GM19452 (cell line): Measurements from ENCODE around the gene IPO8.

ENCODE experiments used
- ATAC-seq: cut with Tn5 transposase; IDR thresholded peaks from one replicate; pipeline ENCODE4 v1.9.1; 2021; ENCODE audit not compliant: unreplicated experiment

Gene IPO8

DNA sequence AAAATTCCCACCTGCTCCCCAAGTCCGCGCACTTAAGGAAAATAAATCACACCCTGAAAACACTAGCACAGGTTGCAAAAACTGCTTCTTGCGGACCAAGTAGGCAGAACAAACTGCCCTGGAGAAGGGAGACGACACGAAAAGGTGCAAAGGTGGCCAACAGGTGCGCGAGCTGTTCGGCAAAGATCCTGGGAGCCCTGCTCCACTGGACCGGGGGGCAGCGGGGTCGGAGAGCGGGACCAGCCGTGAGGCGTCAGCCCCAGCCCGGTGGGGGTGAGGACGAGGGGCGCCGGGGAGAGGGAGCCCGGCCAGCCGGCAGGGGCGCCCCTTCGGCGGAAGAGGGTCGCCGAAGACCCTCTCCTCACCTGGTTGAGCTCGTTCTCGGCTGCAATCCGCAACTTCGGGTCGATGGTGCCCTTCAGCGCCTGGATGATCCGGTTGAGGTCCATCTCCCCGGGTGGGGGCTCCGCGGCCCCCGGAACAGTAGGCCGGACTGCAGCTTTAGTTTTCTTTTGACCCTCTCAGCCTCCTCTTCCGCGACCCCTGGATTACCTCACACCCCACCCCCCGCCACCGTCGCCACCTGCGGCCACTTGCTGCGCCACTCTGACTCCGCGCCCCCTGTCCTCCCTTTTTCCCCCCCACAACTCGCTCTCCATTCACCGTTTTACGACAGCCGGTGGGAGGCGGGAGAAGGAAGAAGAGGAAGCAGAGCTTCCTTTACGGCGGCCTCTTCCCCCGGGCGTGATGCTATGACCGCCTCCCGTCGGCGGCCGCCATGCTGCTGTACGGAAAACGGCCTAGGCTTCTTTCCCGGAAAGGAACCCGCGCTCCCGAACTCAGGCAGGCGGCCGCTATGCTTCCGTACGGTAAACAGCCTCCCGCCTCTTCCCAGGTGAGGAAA is at the start of gene IPO8:
Gene IPO8 (minus strand): TSS at position 671 of the 904 bp plus-strand sequence. CDS start 222 bp downstream, at position 449.
- peak; percentile 89 for ATAC-seq

DNA sequence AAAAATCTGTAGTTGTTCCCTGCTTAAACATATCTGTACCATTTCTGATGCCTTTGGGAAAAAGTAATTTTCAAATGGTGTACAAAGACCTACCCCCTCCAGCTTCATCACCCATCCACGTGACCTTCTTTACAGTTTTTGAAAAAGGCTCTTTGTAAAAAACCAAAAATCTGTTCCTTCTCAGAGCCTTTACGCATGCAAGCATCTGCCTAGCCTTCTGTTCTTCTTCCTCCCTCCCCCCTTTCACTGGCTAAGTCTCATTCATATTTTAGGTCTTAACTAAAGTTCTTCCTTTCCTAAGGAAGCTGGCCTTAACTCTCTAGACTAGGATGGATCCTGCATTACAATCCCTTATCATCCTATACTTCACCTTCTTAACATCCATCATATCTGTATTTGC is 48.7 kb upstream of the IPO8 start:
- no peak for ATAC-seq

DNA sequence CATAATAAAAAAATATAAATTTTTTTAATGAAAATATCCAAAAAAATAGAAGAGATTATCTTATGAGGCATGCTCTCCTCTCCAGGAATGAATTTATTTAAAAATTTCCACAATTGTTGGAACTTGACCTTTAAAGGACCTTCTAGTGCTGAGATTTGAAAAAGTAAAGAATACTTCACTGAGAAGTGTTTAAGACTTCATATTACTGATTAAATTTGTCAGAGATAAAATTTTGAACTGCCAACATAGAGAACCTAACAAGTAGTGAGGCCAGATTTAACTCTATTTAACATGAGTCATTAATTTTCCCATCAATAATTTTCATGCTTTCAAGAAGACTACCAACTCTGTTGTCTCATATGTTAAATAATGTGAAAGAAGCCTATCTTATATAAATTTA is 44.6 kb upstream of the IPO8 start:
- ATAC-seq: no peak

DNA sequence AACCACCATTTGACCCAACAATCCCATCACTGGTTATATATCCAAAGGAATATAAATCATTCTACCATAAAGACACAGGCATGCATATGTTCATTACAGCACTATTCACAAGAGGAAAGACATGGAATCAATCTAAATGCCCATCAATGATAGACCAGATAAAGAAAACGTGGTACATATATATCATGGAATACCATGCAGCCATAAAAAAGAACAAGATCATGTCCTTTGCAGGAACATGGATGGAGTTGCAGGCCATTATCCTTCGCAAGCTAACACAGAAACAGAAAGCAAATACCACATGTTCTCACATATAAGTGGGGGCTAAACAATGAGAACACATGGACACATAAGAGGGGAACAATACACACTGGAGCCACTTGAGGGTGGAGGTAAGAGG is 43.4 kb upstream of the IPO8 start:
- no peak for ATAC-seq

DNA sequence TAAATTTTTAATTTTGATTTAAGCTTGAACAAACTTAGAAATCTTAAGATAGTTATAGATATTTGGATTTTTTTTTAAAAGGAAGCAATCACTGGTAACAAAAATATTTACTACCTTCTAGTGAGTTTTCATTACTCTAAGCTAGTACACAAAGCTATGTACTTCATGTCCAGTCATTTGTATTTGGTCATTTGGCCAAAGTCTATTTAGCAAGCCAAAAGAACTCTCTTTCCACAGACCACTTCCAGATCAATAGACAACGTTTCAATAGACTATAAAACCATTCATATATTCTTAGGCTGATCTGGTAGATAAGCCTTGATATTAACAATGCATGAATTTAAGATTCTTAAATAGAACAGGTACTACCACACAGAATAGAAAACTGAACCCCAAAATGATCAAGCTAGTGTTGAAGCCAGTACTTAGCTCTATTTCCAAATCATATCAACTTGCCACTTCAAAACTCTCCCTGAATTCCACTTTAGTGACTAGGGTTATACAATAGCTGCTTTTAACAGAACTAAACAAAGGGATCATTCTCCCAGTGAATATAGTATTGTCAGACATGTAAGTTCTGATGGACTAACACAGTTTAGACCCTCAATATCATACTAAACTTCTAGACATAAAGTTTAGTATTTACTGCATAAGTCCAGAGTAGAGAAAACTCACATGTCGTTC is 37.4 kb upstream of the IPO8 start:
- no peak for ATAC-seq

DNA sequence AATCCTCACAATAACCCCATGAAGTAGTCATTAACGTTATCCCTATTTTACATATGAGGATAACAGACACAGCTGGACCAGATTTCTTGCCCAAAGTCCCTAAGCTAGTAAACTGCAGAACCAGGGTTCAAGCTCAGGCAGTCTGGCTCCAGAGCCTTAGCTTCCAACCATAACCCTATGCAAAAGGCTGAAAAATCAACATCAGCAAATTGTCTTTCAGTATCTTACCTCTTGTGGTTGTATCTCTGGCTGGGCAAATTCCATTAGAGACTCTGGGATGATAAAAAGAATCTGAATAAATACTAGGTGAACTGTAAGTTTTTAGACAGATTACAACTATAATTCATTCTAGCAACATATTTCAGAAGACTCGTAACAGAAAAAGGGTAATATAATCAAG is 34.3 kb upstream of the IPO8 start:
- no peak for ATAC-seq

DNA sequence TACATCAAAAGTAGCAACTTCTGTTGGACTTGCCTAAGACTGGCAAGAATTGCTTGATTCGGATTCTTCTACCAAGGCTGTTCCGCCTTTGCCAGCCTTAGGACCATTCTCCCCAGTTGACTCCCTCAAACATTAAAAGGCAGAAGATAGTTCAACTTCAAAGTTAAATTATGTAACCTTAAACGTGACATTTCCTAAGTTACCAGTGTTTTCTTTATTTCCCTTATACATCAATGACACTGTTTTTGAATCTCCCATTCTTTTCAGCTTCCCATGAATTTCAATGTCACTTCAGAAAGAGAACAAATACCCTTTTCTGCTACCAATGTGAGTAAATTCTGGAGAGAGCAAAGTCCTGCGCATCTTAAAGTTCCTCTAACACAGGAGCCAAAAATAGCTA is 33.9 kb upstream of the IPO8 start:
- no peak for ATAC-seq

DNA sequence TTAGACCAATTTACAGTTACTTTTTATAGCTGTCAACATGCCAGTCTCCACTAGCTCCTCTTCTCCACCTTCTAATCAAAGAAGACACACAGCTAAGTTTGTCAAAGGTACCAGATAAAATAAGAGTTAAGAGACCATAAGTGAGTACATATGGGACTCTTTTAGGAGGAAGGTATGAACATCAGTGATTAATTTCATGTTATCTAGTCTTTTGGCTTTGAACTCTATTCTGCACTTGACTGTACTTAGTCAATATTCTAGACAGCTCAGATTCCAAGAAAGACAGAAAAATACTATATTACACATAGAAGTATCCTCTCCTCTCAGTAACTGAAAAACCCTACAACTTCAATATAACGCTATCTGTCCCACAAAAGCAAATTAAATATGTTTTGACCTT is 31.0 kb upstream of the IPO8 start:
- ATAC-seq: no peak

DNA sequence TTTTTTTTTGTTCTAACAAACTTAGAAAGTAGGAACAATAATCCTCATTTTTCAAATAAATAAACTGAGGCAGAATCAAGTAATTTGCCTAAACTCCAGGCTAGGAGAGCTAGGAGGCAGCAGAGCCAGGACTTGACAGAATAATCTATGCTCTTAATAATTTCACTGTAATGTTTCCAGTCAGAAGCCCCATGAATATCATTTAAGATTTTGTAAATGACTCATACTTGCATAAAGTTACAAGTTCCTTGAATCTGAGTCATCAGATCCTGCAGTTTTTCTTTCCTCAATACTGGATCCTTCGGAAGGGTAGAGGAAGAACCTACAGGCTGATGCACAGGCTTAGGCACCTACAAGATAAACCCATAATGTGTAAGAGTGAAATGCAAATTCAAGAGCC is 30.1 kb upstream of the IPO8 start:
- ATAC-seq: no peak

DNA sequence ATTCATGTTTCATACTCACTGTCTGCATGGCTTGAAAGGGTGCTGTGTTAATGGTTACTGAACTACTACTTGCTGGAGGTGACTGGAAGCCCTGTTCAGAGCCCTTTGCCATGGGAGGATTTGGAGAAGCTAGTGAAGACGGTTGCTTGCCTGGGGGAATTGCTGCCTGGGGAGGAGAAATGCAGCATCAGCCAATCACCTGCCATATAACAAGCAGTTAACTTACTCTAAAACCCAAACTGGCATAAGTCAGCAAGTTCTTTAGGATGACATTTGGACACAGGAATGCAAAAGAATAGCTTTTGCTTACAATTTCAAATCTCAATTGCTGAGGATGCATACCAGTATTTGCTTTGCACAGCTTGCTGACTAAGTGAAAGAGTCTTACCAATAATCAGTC is 23.4 kb upstream of the IPO8 start:
- no peak for ATAC-seq

DNA sequence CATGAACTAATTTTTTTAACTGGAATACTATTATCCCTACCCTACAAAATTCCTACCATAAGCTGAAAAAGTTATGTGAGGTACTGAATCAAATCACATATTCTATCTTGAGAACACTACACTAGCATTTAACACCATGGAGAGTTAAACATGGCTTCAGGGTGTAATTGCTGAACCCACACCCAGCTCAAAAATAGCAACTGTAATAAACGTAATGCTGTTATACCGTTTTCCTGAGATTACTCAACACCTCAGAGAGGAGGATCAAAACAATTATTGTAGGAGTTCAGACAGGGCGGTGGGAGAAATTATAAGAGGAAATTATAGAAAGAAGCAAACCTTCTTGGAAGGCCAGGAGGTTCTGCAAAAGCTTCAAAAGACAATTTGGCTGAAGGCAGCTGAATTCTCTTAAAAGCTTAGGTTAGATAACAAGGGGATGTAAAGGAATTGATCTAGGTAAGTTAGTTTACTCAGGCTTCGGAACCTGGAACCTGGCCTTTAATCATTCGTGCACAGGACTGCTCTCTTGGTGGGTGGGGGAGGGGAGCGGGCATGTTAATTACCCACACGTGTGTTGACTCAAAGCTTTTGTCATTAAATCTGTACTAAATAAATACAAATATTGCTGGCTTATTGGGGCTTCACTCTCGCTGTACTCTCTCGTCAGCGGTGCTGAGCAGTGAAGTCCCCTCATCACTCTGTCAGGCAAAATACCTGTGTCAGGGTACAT is 12.1 kb upstream of the IPO8 start:
- no peak for ATAC-seq

DNA sequence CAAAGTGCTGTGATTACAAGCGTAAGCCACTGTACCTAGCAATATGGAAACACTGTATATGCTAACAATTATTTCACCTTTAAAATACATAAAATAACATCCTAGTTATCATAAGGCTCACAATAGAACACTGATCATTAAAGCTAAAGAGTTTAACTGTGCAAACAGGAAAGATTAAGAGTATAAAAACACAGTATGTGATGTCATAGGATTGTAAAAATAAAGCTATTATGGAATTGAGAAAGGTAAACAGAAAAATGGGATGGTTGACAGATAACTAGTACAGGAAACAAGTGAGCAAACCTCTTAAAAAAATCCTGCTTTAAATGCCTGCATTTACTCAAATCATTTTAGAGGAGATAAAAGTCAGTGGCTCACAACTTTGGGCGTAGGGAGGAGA is 10.8 kb upstream of the IPO8 start:
- no peak for ATAC-seq

DNA sequence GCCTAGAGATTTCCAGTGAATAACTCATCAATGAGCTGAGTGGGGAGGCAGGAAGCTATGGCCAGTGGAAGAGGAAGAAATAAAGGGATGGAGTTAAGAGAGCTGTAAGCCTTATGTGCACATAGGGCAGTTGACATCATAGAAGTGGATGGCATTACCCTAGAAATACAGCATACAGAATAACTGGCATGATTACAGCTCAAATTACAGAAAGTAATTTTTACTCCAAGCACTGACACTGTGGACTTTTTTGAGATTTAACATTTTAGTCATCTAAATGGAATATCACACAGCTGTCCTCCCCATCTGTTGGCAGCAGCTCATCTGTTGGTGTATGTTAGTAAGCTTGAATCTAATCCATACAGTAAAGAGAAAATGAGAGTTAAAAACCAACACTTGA is 5.4 kb upstream of the IPO8 start:
- no peak for ATAC-seq

DNA sequence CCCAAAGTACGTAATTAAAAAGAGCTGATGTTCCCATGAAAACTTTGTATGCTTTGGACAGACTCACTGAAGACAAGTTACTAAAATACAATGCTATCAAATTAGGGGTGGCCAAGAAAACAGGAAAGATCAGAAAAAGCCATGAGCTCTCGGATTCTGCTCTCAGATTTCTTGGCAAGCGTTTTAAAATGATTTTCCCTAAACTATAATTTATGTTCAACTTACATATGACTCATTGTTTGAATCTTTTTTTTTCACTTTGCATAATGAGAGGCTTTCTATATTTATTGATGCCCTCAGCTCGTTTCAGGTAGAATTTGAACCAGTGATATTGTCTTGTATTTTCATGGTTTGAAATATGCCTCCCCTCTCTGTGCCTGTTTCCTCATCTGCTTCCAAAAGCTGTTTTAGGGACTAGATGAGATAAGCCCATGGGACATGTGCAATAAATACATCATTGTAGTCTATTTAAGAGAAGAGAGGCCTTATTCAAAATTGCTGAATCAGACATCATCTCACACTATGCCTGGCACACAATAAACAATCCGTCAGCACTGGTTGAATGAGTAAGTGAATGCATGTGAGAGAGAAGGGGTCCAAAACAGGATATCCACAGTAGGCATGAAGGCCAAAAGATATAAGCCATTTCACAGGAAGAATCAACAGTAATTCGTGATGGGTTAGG is 4.7 kb upstream of the IPO8 start:
- no peak for ATAC-seq

DNA sequence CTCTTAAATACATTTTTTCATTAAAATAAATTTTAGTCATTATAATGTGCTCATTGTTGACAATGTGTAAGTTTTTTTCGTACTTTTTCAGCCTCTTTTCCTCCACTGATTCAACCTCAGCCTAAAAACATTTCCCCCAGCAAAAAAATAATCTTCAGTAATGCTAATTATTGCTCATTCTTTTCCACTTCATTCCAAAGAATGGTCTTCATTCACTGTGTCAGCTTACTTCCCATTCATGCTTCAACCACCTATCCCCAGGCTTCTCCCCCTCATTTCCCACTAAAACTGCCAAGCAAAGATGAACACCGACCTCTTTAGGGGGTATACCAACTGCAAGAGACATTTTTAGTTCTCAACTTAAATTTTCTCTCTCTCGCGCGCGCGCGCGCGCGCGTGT is 2.7 kb upstream of the IPO8 start:
- ATAC-seq: no peak

DNA sequence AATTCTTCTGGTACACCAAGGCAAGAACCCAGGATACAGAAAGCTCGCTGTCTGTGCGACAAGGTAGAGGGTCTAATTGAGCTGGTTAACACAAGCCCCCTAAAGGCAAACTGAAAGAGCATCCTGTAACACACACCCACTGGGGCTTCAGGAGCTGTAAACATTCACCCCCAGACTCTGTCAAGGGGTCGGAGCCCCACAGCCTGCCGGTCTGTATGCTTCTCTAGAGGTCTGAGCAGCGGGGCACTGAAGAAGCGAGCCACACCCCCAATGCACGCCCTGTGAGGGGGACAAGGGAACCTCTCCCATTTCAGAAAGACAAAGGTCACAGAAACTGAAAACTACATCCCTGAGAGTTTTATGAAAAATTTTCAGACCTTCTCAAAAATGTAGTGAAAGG is 1.3 kb upstream of the IPO8 start:
- no peak for ATAC-seq

DNA sequence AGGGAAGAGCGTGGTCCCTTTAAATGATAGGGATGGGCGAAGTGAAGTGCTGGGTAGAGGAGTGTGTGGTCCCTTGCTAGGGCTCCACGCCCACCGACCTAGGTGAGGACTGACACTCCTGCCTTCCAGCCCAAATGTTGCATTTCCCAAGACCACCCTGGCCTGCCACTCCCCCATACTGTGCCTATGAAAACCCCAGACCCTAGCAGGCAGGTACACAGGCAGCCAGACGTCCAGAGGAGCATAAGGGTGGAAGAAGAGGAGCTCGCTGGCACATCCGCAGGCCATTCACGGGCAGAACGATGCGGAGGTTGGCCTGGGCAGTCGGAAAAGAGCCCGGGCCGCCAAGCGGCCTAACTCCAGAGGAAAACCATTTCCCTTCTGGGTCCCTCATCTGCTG is 817 bp upstream of the IPO8 start:
- no peak for ATAC-seq

DNA sequence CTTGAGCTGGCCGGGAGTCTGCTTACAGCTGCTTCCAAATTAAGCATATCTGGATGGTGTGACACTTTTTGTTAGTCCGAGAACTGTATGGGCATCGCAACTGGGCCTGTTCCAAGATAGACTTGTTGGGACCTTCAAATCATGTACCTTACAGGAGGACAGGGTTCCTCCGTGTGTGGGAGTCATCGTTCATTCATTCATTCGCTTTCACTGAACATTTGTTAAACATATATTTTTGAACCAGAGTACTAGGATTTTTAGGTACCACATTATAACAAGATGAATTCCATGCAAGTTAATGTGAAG is 387 bp upstream of the IPO8 start:
- peak; percentile 39 for ATAC-seq

DNA sequence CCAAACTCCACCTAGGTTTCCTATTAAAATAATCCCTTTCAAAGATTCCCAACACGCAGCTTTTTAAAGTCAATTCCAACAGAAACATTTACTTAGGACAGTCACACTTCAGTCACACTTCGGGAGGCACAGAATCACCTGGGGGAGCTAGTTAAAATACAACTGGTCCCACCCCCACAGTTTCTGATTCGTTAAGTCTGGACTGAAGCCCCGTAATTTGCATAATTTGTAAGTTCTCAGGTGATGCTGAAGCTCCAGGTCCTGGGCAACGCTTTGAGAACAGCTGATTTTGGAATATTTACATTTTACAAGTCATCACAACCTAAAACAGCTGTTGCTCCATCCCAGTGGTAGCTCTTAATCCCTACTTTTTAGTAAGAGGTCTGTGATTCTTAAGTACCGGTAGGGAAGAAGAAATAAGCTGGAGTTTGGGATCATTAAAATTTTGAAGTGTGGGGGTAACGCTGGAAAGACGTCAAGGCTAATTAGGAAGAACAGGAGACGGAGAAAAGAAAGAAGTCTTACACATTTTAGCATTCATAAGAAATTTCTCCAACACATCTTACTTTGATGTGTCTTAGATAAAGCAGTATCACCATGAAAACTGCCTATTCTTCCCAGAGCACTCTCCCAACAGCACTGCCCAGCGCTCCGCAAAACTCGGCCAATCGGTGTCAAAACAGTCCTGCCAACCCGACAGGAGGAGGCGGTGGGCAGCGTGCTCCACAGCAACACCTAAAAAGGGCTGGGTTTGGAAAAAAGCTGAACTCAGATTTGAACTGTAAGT is 1.1 kb downstream of the IPO8 start:
- no peak for ATAC-seq

DNA sequence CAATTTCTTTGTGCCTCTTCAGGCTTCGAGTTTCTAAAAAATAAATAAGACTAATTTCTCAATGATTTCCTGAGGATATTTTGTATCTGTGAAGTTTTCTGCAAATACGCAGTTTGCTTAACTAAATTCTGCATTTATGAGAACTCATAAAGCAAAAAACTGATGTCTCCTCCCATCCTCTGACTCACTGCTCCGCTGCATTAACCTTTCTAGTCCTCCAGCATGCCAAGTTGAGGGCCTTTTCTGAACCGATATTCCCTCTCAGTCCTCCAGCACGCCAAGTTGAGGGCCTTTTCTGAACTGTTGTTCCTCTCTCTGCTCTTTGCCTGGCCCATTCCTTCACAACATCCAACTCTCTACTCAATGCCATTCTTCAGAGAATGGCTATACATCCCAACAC is 3.2 kb downstream of the IPO8 start:
- ATAC-seq: no peak
